IMR-90 (cell line): Measurements from ENCODE around the gene BRPF1. TPM values are rescaled to one million over a fixed set of nuclear protein-coding genes. Genes with fewer than 3 reads are reported as not detected.

Experiments
- ATAC-seq: fragments of 200-7000 bp; cut with Tn5 transposase; 2 replicates; pipeline ENCODE4 v1.9.1; 2020; ENCODE audit warnings: low read depth, mild to moderate bottlenecking, moderate library complexity
- BruUV-seq: library from RNA; stranded (reverse); fragments of 400-500 nt; replicated peaks from 2 replicates; lab custom pipeline; 2021; lab: Mats Ljungman, UMichigan
- CTCF ChIA-PET: fragments of 300-600 bp; formaldehyde crosslinking; extraction: SDS; loops from one replicate; lab custom pipeline; 2021; ENCODE audit warnings: antibody characterized with exemption; lab: Yijun Ruan, JAX
- POLR2A ChIA-PET: fragments of 300-600 bp; sonication (Branson Sonifier 250); formaldehyde crosslinking; loops from one replicate; lab custom pipeline; 2022; ENCODE audit warnings: antibody characterized with exemption; ENCODE audit not compliant: unreplicated experiment; lab: Charles Lee
- DNase-seq: peaks from one replicate; pipeline ENCODE4 v3.0.0; 2013
- H2AFZ ChIP-seq: replicated peaks from 2 replicates; pipeline ENCODE3; 2013; ENCODE audit warnings: low read length, mild to moderate bottlenecking; ENCODE audit not compliant: poor library complexity
- H2AK5ac ChIP-seq: 2 replicates; pipeline ENCODE4 v1.6.1; 2013; ENCODE audit warnings: low read depth, low read length, inconsistent platforms
- H2AK9ac ChIP-seq: replicated peaks from 2 replicates; pipeline ENCODE3; 2013; ENCODE audit warnings: mild to moderate bottlenecking, low read depth, low read length, moderate library complexity; ENCODE audit not compliant: poor library complexity
- H2BK120ac ChIP-seq: 2 replicates; pipeline ENCODE4 v1.6.1; 2013; ENCODE audit warnings: low read depth, low read length, inconsistent platforms
- H2BK15ac ChIP-seq: 3 replicates; pipeline ENCODE4 v1.6.1; 2013; ENCODE audit warnings: low read depth, low read length, inconsistent platforms
- H2BK20ac ChIP-seq: 2 replicates; pipeline ENCODE4 v1.6.1; 2013; ENCODE audit warnings: low read depth, mild to moderate bottlenecking, inconsistent platforms, low read length, moderate library complexity
- H2BK5ac ChIP-seq: 2 replicates; pipeline ENCODE4 v1.6.1; 2013; ENCODE audit warnings: mild to moderate bottlenecking, low read depth, low read length, inconsistent platforms; ENCODE audit not compliant: poor library complexity, severe bottlenecking
- H3K14ac ChIP-seq: replicated peaks from 2 replicates; pipeline ENCODE4 v1.6.1; 2013; ENCODE audit warnings: low read depth, low read length, inconsistent platforms
- H3K18ac ChIP-seq: 2 replicates; pipeline ENCODE4 v1.6.1; 2013; ENCODE audit warnings: low read depth, low read length, control low read depth
- H3K23ac ChIP-seq: 2 replicates; pipeline ENCODE4 v1.6.1; 2013; ENCODE audit warnings: low read depth, low read length, inconsistent platforms
- H3K27ac ChIP-seq: 2 replicates; pipeline ENCODE4 v1.5.1; 2013; ENCODE audit warnings: mild to moderate bottlenecking, control low read depth, low read length; ENCODE audit not compliant: insufficient read depth
- H3K27me3 ChIP-seq: 2 replicates; pipeline ENCODE4 v1.6.1; 2013; ENCODE audit warnings: low read length; ENCODE audit not compliant: control insufficient read depth, insufficient read depth
- H3K36me3 ChIP-seq: 2 replicates; pipeline ENCODE4 v1.6.1; 2013; ENCODE audit warnings: low read length, mixed read lengths; ENCODE audit not compliant: control insufficient read depth, insufficient read depth
- H3K4ac ChIP-seq: 2 replicates; pipeline ENCODE4 v1.6.1; 2013; ENCODE audit warnings: low read depth, low read length, inconsistent platforms
- H3K4me1 ChIP-seq: 2 replicates; pipeline ENCODE4 v1.6.1; 2013; ENCODE audit warnings: low read length, mixed read lengths; ENCODE audit not compliant: control insufficient read depth, insufficient read depth
- H3K4me2 ChIP-seq: 2 replicates; pipeline ENCODE4 v1.6.1; 2013; ENCODE audit warnings: low read depth, mild to moderate bottlenecking, control low read depth, low read length, moderate library complexity
- H3K4me3 ChIP-seq: 2 replicates; pipeline ENCODE4 v1.5.1; 2013; ENCODE audit warnings: low read depth, mild to moderate bottlenecking, control low read depth, low read length, moderate library complexity; ENCODE audit not compliant: insufficient read depth
- H3K56ac ChIP-seq: 2 replicates; pipeline ENCODE4 v1.6.1; 2013; ENCODE audit warnings: low read length, inconsistent platforms; ENCODE audit not compliant: insufficient read depth; ENCODE audit errors: extremely low read depth
- H3K79me1 ChIP-seq, 2 experiments: 2 replicates each; pipeline ENCODE4 v1.6.1; 2013; ENCODE audit warnings: low read length in 2 of 2, inconsistent platforms in 1 of 2, low read depth in 1 of 2
- H3K9ac ChIP-seq: 2 replicates; pipeline ENCODE4 v1.6.1; 2013; ENCODE audit warnings: low read depth, low read length, control low read depth
- H3K9me1 ChIP-seq: 2 replicates; pipeline ENCODE4 v1.6.1; 2013; ENCODE audit warnings: low read length, inconsistent platforms; ENCODE audit not compliant: insufficient read depth
- H3K9me3 ChIP-seq: 2 replicates; pipeline ENCODE4 v1.6.1; 2013; ENCODE audit warnings: low read length; ENCODE audit not compliant: control insufficient read depth, insufficient read depth
- H4K20me1 ChIP-seq: 2 replicates; pipeline ENCODE4 v1.6.1; 2013; ENCODE audit warnings: low read length, inconsistent platforms; ENCODE audit not compliant: insufficient read depth
- H4K5ac ChIP-seq: 2 replicates; pipeline ENCODE4 v1.6.1; 2013; ENCODE audit warnings: mild to moderate bottlenecking, low read depth, low read length, control low read depth
- H4K8ac ChIP-seq, 2 experiments: 2 replicates each; pipeline ENCODE4 v1.6.1; 2013; ENCODE audit warnings: low read depth in 2 of 2, low read length in 2 of 2, control low read depth in 1 of 2, inconsistent platforms in 1 of 2
- H4K91ac ChIP-seq: 2 replicates; pipeline ENCODE4 v1.6.1; 2013; ENCODE audit warnings: low read depth, low read length, inconsistent platforms; ENCODE audit not compliant: insufficient read depth
- CHD1 ChIP-seq: IDR thresholded peaks from 2 replicates; pipeline ENCODE4 v1.6.1; 2012; ENCODE audit warnings: low read depth, low read length, improper control_type of control experiment
- ELK1 ChIP-seq: fragments of 150-350 bp; IDR thresholded peaks from 2 replicates; pipeline ENCODE4 v1.6.1; 2016; ENCODE audit warnings: low read depth, mild to moderate bottlenecking, low read length, moderate library complexity, borderline replicate concordance
- FOS ChIP-seq: fragments of 150-350 bp; IDR thresholded peaks from 2 replicates; pipeline ENCODE4 v1.6.1; 2016; ENCODE audit warnings: low read depth, low read length
- MXI1 ChIP-seq: IDR thresholded peaks from 2 replicates; pipeline ENCODE4 v1.6.1; 2012; ENCODE audit warnings: low read depth, mild to moderate bottlenecking, low read length, moderate library complexity, borderline replicate concordance
- RAD21 ChIP-seq: IDR thresholded peaks from 2 replicates; pipeline ENCODE4 v1.6.1; 2012; ENCODE audit warnings: low read length, improper control_type of control experiment
- RCOR1 ChIP-seq: IDR thresholded peaks from 2 replicates; pipeline ENCODE4 v1.6.1; 2012; ENCODE audit warnings: mild to moderate bottlenecking, low read length, improper control_type of control experiment; ENCODE audit not compliant: insufficient replicate concordance
- WGBS, 2 experiments: methylation state at CpG; one replicate each; pipeline versions ENCODE4 v1.1.5 to v1.1.7; 2013; ENCODE audit warnings: missing lambda C conversion rate in 2 of 2; ENCODE audit not compliant: insufficient read length in 1 of 2; ENCODE audit errors: extremely low coverage in 2 of 2; 5-methylcytosine and 5-hydroxymethylcytosine counted together
- dilution Hi-C: fragments of 300-500 bp; cut with HindIII; formaldehyde crosslinking; loops from one replicate; pipeline ENCODE4 v1.14.3; 2018; ENCODE audit warnings: low sequenced_read_pairs; ENCODE audit not compliant: unreplicated experiment
- in situ Hi-C: fragments of 300-500 bp; cut with MboI; formaldehyde crosslinking; loops from 3 replicates; pipeline ENCODE4 v1.14.3; 2019; ENCODE audit warnings: low sequenced_read_pairs, inconsistent platforms, mixed read lengths
- intact Hi-C: fragments of 100-400 bp; cut with micrococcal nuclease; formaldehyde crosslinking; loops from 2 replicates; pipeline ENCODE4 v1.10.0; 2022
- polyA plus RNA-seq, 3 experiments: library from polyadenylated mRNA; depleted of rRNA; stranded (reverse); fragments of >200 nt; gene quantifications; 2 replicates each; pipeline ENCODE4 v1.2.3, GENCODE V29; 2012; ENCODE audit warnings: low replicate concordance in 1 of 3
- total RNA-seq: library from RNA; depleted of rRNA; stranded (reverse); fragments of >200 nt; gene quantifications from 2 replicates; pipeline ENCODE4 v1.2.3, GENCODE V29; 2012

BRPF1 gene
- total and polyA plus RNA-seq, 2 of the 4 experiments (the other 2 are of a cell fraction), result 13.6 to 15.6 TPM

GRCh38 chr3:9701711-9702110, 29.8 kb upstream of the BRPF1 start:
- Histone ChIP-seq H2AFZ (no peak overlapping the region), H3K9me3 (no peaks in the 10 kb centered on the region), H2AK9ac (no peak overlapping the region), H2AK5ac (no peak overlapping the region), H3K27me3 (peaks cover 12% of the 10 kb centered on the region; the same call in 1 of the 2 replicates), H3K4ac (no peak overlapping the region), H3K9me1 (no peaks in the 10 kb centered on the region), H3K79me1 (no peaks in the 10 kb centered on the region), H4K91ac (no peak overlapping the region), H4K8ac (no peak overlapping the region), H2BK20ac (no peak overlapping the region), H3K27ac (no peak overlapping the region), H3K36me3 (peaks cover 29% of the 10 kb centered on the region), H3K56ac (no peak overlapping the region), H3K18ac (no peak overlapping the region), H2BK120ac (no peak overlapping the region), H4K5ac (no peak overlapping the region), H2BK15ac (no peak overlapping the region), H3K23ac (no peak overlapping the region), H3K4me1 (no peaks in the 10 kb centered on the region), H3K9ac (no peak overlapping the region), H2BK5ac (no peak overlapping the region), H3K4me2 (no peak overlapping the region), H3K14ac (no peak overlapping the region), H3K4me3 (no peak overlapping the region), H4K20me1 (no peaks in the 10 kb centered on the region)
- intact Hi-C loops, result no loop called here
- ATAC-seq, result no peak
- TF ChIP-seq RCOR1, result no peak
- no peak for TF ChIP-seq RAD21
- TF ChIP-seq ELK1, result no peak
- no peak for TF ChIP-seq MXI1
- TF ChIP-seq FOS, result no peak
- no peak for TF ChIP-seq CHD1
- no TSS peak for BruUV-seq
- in situ Hi-C loops, result no loop called here
- dilution Hi-C loops, result no loop called here
- ChIA-PET POLR2A (interaction anchor here (0.6 kb wide), 1 partner anchor 489 kb away, joined by 9 read pairs; no protein-coding TSS in a partner anchor), CTCF (no interaction called here)
- WGBS, 2 experiments, result 100% methylated on average over 3 of the region's 10 CpGs; no CpG with 5 or more reads in 1 of the 2 experiments
- DNase-seq, result no peak
